ENCODE data around the gene C5orf58. TPM values are rescaled to one million over a fixed set of nuclear protein-coding genes. Genes with fewer than 3 reads are reported as not detected.

C5orf58 gene
- total RNA-seq, 4 donors from 2014 or later, result not detected

DNA sequence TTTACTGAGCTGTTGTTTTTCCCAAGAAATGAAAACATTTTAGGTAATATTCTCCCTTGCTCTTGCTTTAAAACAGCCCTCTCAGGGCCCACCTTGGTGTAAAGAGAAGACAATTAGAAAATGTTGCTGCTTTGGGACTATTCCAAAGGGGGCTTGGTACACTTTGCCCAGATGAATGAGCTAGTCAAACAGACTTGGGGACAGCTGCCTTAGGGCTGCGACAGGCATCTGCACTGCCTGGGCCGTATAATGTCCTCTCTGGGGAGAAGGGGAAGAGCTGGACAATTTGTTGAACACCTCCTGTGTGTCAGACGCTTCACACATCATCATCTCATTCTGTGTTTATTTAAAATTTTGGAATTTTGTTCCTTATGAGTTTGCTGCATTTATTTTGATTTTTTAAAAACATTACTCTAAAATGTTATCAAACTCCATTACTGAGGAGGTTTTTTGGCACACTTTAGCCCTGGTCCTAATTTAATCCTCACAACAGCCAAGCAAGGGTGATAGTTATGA lies 28.8 kb downstream of the C5orf58 start:
- Histone ChIP-seq H3K4me3 (no peak overlapping the region), H3K27ac (no peak overlapping the region), H3K9me3 (no peaks in the 10 kb centered on the region), H3K36me3 (peaks cover 20% of the 10 kb centered on the region), H3K27me3 (no peaks in the 10 kb centered on the region), H3K4me1 (peaks cover 8% of the 10 kb centered on the region)
- WGBS, result 97% methylated on average over 3 of the region's 3 CpGs
- no peak for DNase-seq (ENCODE audit: low spot score in 2 of 2)
- TF ChIP-seq POLR2AphosphoS5 (IDR thresholded peaks at IDR 0.05) (no peak), POLR2A (IDR thresholded peaks at IDR 0.05) (no peak), EP300 (IDR thresholded peaks at IDR 0.05) (no peak), CTCF (IDR thresholded peaks at IDR 0.05) (no peak)

GRCh38 chr5:170262061-170263045 lies 29.6 kb downstream of the C5orf58 start:
- no peak overlapping the region for H3K4me3 ChIP-seq
- no peak for TF ChIP-seq CTCF (IDR thresholded peaks at IDR 0.05)
- no peak for TF ChIP-seq EP300 (IDR thresholded peaks at IDR 0.05)
- no peak for TF ChIP-seq POLR2AphosphoS5 (IDR thresholded peaks at IDR 0.05)
- no peak for TF ChIP-seq POLR2A (IDR thresholded peaks at IDR 0.05)
- H3K27ac ChIP-seq, result no peak overlapping the region
- H3K4me1 ChIP-seq, result peaks cover 15% of the 10 kb centered on the region
- peaks cover 13% of the 10 kb centered on the region for H3K36me3 ChIP-seq
- peak in 1 of 2 donors; percentile 42 for DNase-seq (ENCODE audit: low spot score in 2 of 2)
- no peaks in the 10 kb centered on the region for H3K9me3 ChIP-seq
- no peaks in the 10 kb centered on the region for H3K27me3 ChIP-seq
- WGBS, result 83% methylated on average over 15 of the region's 15 CpGs

- no peak for DNase-seq (ENCODE audit: low spot score in 2 of 2)
- 68% methylated on average over 4 of the region's 4 CpGs for WGBS
- no peaks in the 10 kb centered on the region for H3K9me3 ChIP-seq
- no peak overlapping the region for H3K27ac ChIP-seq
- peaks cover 29% of the 10 kb centered on the region for H3K4me1 ChIP-seq
- H3K27me3 ChIP-seq, result no peaks in the 10 kb centered on the region
- H3K36me3 ChIP-seq, result peaks cover 10% of the 10 kb centered on the region
- no peak for TF ChIP-seq POLR2A (IDR thresholded peaks at IDR 0.05)
- no peak for TF ChIP-seq EP300 (IDR thresholded peaks at IDR 0.05)
- H3K4me3 ChIP-seq, result no peak overlapping the region
Observed at GRCh38 chr5:170263906-170264305, 31.1 kb downstream of the C5orf58 start.

DNA sequence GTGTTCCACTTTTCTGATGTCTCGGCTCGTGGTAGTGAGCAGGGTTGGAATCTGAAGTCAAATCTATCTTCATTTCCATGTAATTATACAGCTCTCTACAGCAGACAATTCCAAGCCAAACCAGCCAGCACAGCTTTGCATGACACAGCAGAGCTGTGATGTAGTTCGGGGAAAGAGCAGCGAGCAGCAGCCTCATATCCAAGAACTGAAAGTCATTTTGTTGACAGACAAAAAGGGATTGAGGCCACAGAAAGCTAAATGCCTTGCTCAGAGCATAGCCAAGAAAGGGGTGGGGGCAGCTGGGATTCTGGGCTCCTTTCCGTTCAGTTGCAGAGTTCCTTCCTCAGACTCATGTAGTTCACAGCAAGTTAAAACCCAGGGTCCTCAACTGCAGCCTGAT lies 32.7 kb downstream of the C5orf58 start:
- H3K4me1 ChIP-seq, result peaks cover 40% of the 10 kb centered on the region
- no peaks in the 10 kb centered on the region for H3K9me3 ChIP-seq
- peaks cover 10% of the 10 kb centered on the region for H3K36me3 ChIP-seq
- peak; percentile 72 to 83 for DNase-seq (ENCODE audit: low spot score in 2 of 2)
- no peak overlapping the region for H3K27ac ChIP-seq
- no peaks in the 10 kb centered on the region for H3K27me3 ChIP-seq
- TF ChIP-seq EP300 (IDR thresholded peaks at IDR 0.05) (no peak), POLR2A (IDR thresholded peaks at IDR 0.05) (no peak), POLR2AphosphoS5 (IDR thresholded peaks at IDR 0.05) (no peak), CTCF (IDR thresholded peaks at IDR 0.05) (no peak)
- WGBS, result 17% methylated on average over 5 of the region's 5 CpGs
- H3K4me3 ChIP-seq, result no peak overlapping the region

- no peak for TF ChIP-seq EP300 (IDR thresholded peaks at IDR 0.05)
- no peak for TF ChIP-seq CTCF (IDR thresholded peaks at IDR 0.05)
- TF ChIP-seq POLR2AphosphoS5 (IDR thresholded peaks at IDR 0.05), result no peak
- peak; percentile 80 to 83 for DNase-seq (ENCODE audit: low spot score in 2 of 2)
- H3K4me1 ChIP-seq, result peaks cover 40% of the 10 kb centered on the region
- H3K27ac ChIP-seq, result peak overlapping the region; percentile 44
- no peaks in the 10 kb centered on the region for H3K27me3 ChIP-seq
- H3K36me3 ChIP-seq, result peaks cover 6% of the 10 kb centered on the region
- WGBS, result 55% methylated on average over 17 of the region's 17 CpGs
- no peak overlapping the region for H3K4me3 ChIP-seq
- H3K9me3 ChIP-seq, result no peaks in the 10 kb centered on the region
Observed at GRCh38 chr5:170266570-170267381, 34.0 kb downstream of the C5orf58 start.

Measured in suprapubic skin (tissue), 4 donors.